Neural cell (in vitro differentiated cells): ENCODE data around the gene GABBR2. TPM values are rescaled to one million over a fixed set of nuclear protein-coding genes. Genes with fewer than 3 reads are reported as not detected.

Experiments used
- H2AFZ ChIP-seq: fragments of 200-600, 300-800 bp; sonication (generic), shearing (Covaris generic); 2 replicates; pipeline ENCODE4 v1.6.0; 2014; ENCODE audit warnings: low read depth, mild to moderate bottlenecking, antibody characterized with exemption, low read length, moderate library complexity
- H3F3A ChIP-seq: fragments of 200-600 bp; shearing (Covaris generic); 2 replicates; pipeline ENCODE4 v1.6.1; 2016; ENCODE audit warnings: mild to moderate bottlenecking, moderate library complexity, mixed read lengths, antibody characterized with exemption, low read length; ENCODE audit not compliant: insufficient read depth, poor library complexity, severe bottlenecking
- H3K27ac ChIP-seq: fragments of 200-600, 300-800 bp; sonication (generic), shearing (Covaris generic); 2 replicates; pipeline ENCODE4 v1.5.1; 2014; ENCODE audit warnings: mild to moderate bottlenecking, low read length, moderate library complexity
- H3K27me3 ChIP-seq: fragments of 300-800, 200-600 bp; sonication (generic), shearing (Covaris generic); 2 replicates; pipeline ENCODE4 v1.6.0; 2014; ENCODE audit warnings: mild to moderate bottlenecking, low read depth, low read length, moderate library complexity; ENCODE audit not compliant: insufficient read depth
- H3K36me3 ChIP-seq: fragments of 300-800, 200-600 bp; sonication (generic), shearing (Covaris generic); 2 replicates; pipeline ENCODE4 v1.5.1; 2014; ENCODE audit warnings: mild to moderate bottlenecking, antibody characterized with exemption, low read length, moderate library complexity; ENCODE audit not compliant: insufficient read depth
- H3K4me2 ChIP-seq: fragments of 300-800, 200-600 bp; sonication (generic), shearing (Covaris generic); 2 replicates; pipeline ENCODE4 v1.6.0; 2014; ENCODE audit warnings: mild to moderate bottlenecking, low read length
- H3K4me3 ChIP-seq: fragments of 300-800, 200-600 bp; sonication (generic), shearing (Covaris generic); 2 replicates; pipeline ENCODE4 v1.5.1; 2014; ENCODE audit warnings: mild to moderate bottlenecking, low read length, moderate library complexity
- H3K79me2 ChIP-seq: fragments of 200-600 bp; shearing (Covaris generic); replicated peaks from 2 replicates; pipeline ENCODE4 v1.6.0; 2014; ENCODE audit warnings: mild to moderate bottlenecking, low read length, moderate library complexity; ENCODE audit not compliant: insufficient read depth
- H3K9ac ChIP-seq: fragments of 300-800, 200-600 bp; sonication (generic), shearing (Covaris generic); 2 replicates; pipeline ENCODE4 v1.6.1; 2016; ENCODE audit warnings: mild to moderate bottlenecking, low read length, mixed read lengths
- H3K9me2 ChIP-seq: fragments of 200-600 bp; shearing (Covaris generic); 2 replicates; pipeline ENCODE4 v1.6.1; 2016; ENCODE audit warnings: mild to moderate bottlenecking, low read length, mixed read lengths; ENCODE audit not compliant: insufficient read depth
- H3K9me3 ChIP-seq: fragments of 200-600, 300-800 bp; sonication (generic), shearing (Covaris generic); 2 replicates; pipeline ENCODE4 v1.6.1; 2016; ENCODE audit warnings: mild to moderate bottlenecking, mixed run types, low read length, moderate library complexity, mixed read lengths
- H4K20me1 ChIP-seq: fragments of 200-600 bp; shearing (Covaris generic); 2 replicates; pipeline ENCODE4 v1.6.1; 2016; ENCODE audit warnings: mild to moderate bottlenecking, mixed run types; ENCODE audit not compliant: insufficient read depth
- EP300 ChIP-seq: fragments of 450-650 bp; conservative IDR thresholded peaks from 2 replicates; pipeline ENCODE4 v1.6.1; 2014; ENCODE audit warnings: antibody characterized with exemption, mild to moderate bottlenecking, moderate library complexity; ENCODE audit not compliant: poor library complexity, severe bottlenecking
- EZH2 ChIP-seq: fragments of 200-600, 300-800 bp; shearing (Covaris generic), sonication (generic); IDR thresholded peaks from 2 replicates; pipeline ENCODE4 v1.6.1; 2014; ENCODE audit warnings: antibody characterized with exemption, low read length, borderline replicate concordance, mild to moderate bottlenecking; ENCODE audit not compliant: insufficient read depth, poor library complexity, severe bottlenecking
- MXI1 ChIP-seq: fragments of 450-650 bp; conservative IDR thresholded peaks from 2 replicates; pipeline ENCODE4 v1.6.1; 2014; ENCODE audit warnings: antibody characterized with exemption, mild to moderate bottlenecking; ENCODE audit not compliant: poor library complexity, severe bottlenecking
- POLR2AphosphoS5 ChIP-seq: IDR thresholded peaks from 2 replicates; pipeline ENCODE4 v1.6.1; 2012
- RAD21 ChIP-seq: fragments of 450-650 bp; conservative IDR thresholded peaks from 2 replicates; pipeline ENCODE4 v1.6.1; 2014; ENCODE audit warnings: antibody characterized with exemption, mild to moderate bottlenecking, moderate library complexity
- SMC3 ChIP-seq: fragments of 450-650 bp; conservative IDR thresholded peaks from 2 replicates; pipeline ENCODE4 v1.6.1; 2014; ENCODE audit warnings: antibody characterized with exemption, mild to moderate bottlenecking, moderate library complexity; ENCODE audit not compliant: poor library complexity
- TAF1 ChIP-seq: IDR thresholded peaks from 2 replicates; pipeline ENCODE4 v1.6.1; 2012; ENCODE audit warnings: low read depth
- polyA plus RNA-seq: library from polyadenylated mRNA; depleted of rRNA; stranded (reverse); fragments of >200 nt; gene quantifications from 2 replicates; pipeline ENCODE4 v1.2.3, GENCODE V29; 2014
- TF ChIP-seq, protein P1 (sequence below): fragments of 450-650 bp; IDR thresholded peaks from 2 replicates; pipeline ENCODE4 v1.5.1; 2014; ENCODE audit warnings: antibody characterized with exemption, mild to moderate bottlenecking, moderate library complexity; ENCODE audit not compliant: poor library complexity, severe bottlenecking
- TF ChIP-seq, protein P2 (sequence below): IDR thresholded peaks from 2 replicates; pipeline ENCODE4 v1.6.1; 2012; ENCODE audit warnings: borderline replicate concordance

Gene GABBR2
- polyA plus RNA-seq, 1 donor from 2014 or later, result 7.1 TPM

DNA sequence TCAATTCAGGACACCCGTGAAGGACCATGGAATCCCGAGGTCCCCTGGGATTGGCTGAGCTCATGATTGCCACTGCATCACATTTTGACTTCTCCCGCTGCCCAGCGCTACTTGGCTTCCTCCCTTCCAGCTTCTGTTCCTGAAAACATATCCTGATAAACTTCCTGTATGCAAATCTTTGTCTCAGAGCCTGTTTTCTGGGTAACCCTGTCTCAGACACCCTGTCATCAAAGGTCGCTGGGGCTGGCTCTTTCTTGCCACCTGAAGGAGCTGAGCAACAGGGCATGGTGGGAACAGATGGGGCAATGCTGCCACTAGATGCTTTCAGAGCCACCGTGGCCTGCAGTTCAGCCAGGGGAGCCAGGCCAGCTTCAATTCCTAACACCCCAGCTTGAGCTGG lies 299.0 kb downstream of the GABBR2 start:
- H3F3A ChIP-seq, result no peaks in the 10 kb centered on the region
- no peak overlapping the region for H3K4me3 ChIP-seq
- H3K27me3 ChIP-seq, result no peaks in the 10 kb centered on the region
- H3K9me3 ChIP-seq, result no peaks in the 10 kb centered on the region
- TF ChIP-seq SMC3 (no peak), TAF1 (no peak), RAD21 (no peak)
- TF ChIP-seq, protein P1, sequence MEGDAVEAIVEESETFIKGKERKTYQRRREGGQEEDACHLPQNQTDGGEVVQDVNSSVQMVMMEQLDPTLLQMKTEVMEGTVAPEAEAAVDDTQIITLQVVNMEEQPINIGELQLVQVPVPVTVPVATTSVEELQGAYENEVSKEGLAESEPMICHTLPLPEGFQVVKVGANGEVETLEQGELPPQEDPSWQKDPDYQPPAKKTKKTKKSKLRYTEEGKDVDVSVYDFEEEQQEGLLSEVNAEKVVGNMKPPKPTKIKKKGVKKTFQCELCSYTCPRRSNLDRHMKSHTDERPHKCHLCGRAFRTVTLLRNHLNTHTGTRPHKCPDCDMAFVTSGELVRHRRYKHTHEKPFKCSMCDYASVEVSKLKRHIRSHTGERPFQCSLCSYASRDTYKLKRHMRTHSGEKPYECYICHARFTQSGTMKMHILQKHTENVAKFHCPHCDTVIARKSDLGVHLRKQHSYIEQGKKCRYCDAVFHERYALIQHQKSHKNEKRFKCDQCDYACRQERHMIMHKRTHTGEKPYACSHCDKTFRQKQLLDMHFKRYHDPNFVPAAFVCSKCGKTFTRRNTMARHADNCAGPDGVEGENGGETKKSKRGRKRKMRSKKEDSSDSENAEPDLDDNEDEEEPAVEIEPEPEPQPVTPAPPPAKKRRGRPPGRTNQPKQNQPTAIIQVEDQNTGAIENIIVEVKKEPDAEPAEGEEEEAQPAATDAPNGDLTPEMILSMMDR, result no peak
- no peaks in the 10 kb centered on the region for H3K36me3 ChIP-seq
- no peak overlapping the region for H3K4me2 ChIP-seq
- H3K27ac ChIP-seq, result no peak overlapping the region
- H3K9ac ChIP-seq, result no peak overlapping the region
- H3K79me2 ChIP-seq, result no peaks in the 10 kb centered on the region
- no peaks in the 10 kb centered on the region for H3K9me2 ChIP-seq
- no peak overlapping the region for H2AFZ ChIP-seq
- no peaks in the 10 kb centered on the region for H4K20me1 ChIP-seq

DNA sequence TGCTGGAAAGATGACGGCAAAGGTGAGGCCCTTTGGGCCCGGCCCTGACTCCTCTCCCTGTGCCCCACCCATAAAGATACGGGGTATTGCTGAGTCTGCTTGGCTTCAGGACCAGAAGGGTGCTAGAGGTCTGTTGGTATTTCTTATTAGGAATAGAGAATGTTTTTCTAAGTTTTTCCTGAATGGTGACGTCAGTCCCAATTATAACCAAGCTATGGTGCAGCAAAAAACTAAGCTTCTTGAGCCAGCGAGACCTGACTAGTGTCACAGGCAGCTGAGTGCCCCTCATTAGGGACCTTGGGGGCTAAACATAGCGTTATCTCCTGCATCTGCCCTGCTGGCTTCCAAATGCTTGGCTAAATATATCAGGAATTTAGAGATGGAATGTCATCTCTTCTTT lies 302.3 kb downstream of the GABBR2 start:
- H4K20me1 ChIP-seq, result no peaks in the 10 kb centered on the region
- no peak overlapping the region for H3K4me3 ChIP-seq
- H3K27ac ChIP-seq, result no peak overlapping the region
- H3K79me2 ChIP-seq, result no peaks in the 10 kb centered on the region
- H3K9ac ChIP-seq, result no peak overlapping the region
- H3K9me3 ChIP-seq, result no peaks in the 10 kb centered on the region
- H3K27me3 ChIP-seq, result no peaks in the 10 kb centered on the region
- no peaks in the 10 kb centered on the region for H3K36me3 ChIP-seq
- no peak overlapping the region for H2AFZ ChIP-seq
- TF ChIP-seq, protein P1, result no peak
- TF ChIP-seq, protein P2, sequence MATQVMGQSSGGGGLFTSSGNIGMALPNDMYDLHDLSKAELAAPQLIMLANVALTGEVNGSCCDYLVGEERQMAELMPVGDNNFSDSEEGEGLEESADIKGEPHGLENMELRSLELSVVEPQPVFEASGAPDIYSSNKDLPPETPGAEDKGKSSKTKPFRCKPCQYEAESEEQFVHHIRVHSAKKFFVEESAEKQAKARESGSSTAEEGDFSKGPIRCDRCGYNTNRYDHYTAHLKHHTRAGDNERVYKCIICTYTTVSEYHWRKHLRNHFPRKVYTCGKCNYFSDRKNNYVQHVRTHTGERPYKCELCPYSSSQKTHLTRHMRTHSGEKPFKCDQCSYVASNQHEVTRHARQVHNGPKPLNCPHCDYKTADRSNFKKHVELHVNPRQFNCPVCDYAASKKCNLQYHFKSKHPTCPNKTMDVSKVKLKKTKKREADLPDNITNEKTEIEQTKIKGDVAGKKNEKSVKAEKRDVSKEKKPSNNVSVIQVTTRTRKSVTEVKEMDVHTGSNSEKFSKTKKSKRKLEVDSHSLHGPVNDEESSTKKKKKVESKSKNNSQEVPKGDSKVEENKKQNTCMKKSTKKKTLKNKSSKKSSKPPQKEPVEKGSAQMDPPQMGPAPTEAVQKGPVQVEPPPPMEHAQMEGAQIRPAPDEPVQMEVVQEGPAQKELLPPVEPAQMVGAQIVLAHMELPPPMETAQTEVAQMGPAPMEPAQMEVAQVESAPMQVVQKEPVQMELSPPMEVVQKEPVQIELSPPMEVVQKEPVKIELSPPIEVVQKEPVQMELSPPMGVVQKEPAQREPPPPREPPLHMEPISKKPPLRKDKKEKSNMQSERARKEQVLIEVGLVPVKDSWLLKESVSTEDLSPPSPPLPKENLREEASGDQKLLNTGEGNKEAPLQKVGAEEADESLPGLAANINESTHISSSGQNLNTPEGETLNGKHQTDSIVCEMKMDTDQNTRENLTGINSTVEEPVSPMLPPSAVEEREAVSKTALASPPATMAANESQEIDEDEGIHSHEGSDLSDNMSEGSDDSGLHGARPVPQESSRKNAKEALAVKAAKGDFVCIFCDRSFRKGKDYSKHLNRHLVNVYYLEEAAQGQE, result no peak
- TF ChIP-seq MXI1, result no peak
- TF ChIP-seq EP300, result no peak
- no peak for TF ChIP-seq SMC3
- no peak for TF ChIP-seq POLR2AphosphoS5
- no peak for TF ChIP-seq TAF1
- TF ChIP-seq RAD21, result no peak
- TF ChIP-seq EZH2, result no peak
- no peaks in the 10 kb centered on the region for H3K9me2 ChIP-seq
- H3F3A ChIP-seq, result no peaks in the 10 kb centered on the region
- H3K4me2 ChIP-seq, result no peak overlapping the region
